Measurements from ENCODE around the gene MTHFD2. TPM values are rescaled to one million over a fixed set of nuclear protein-coding genes. Genes with fewer than 3 reads are reported as not detected.

Gene MTHFD2
- total RNA-seq, 2 experiments from 2014 or later = 215 to 293 TPM

- DNase-seq (no peak), ATAC-seq (no peak)
- H3K27ac Mint-ChIP-seq = no peak overlapping the region
- CTCF ChIA-PET = interaction anchor here (1.3 to 3.2 kb wide), 2 partner anchors 8 to 92 kb away, joined by 7 to 12 read pairs; no protein-coding TSS in a partner anchor
- no peaks in the 10 kb centered on the region for H3K36me3 Mint-ChIP-seq
- no peaks in the 10 kb centered on the region for H3K9me3 Mint-ChIP-seq (ENCODE audit: low read depth)
- H3K27me3 Mint-ChIP-seq = no peaks in the 10 kb centered on the region
- H3K4me3 Mint-ChIP-seq = no peak overlapping the region
- H3K4me1 Mint-ChIP-seq = no peaks in the 10 kb centered on the region
These were observed 44.1 kb downstream of the MTHFD2 start for GRCh38 chr2:74242354-74243071.

- H3K9me3 Mint-ChIP-seq (ENCODE audit: low read depth) = no peaks in the 10 kb centered on the region
- CTCF ChIA-PET = interaction anchor here (1.0 kb wide), 1 partner anchor 91 kb away, joined by 3 read pairs; no protein-coding TSS in a partner anchor
- DNase-seq = no peak
- no peak overlapping the region for H3K4me3 Mint-ChIP-seq
- H3K36me3 Mint-ChIP-seq = no peaks in the 10 kb centered on the region
- no peak for ATAC-seq
- H3K27me3 Mint-ChIP-seq = no peaks in the 10 kb centered on the region
- H3K27ac Mint-ChIP-seq = no peak overlapping the region
- H3K4me1 Mint-ChIP-seq = peaks cover under 1% of the 10 kb centered on the region
These were observed 45.9 kb downstream of the MTHFD2 start for GRCh38 chr2:74244286-74244685.

GRCh38 chr2:74246496-74247195 is 48.2 kb downstream of the MTHFD2 start:
- DNase-seq (no peak), ATAC-seq (no peak)
- H3K27ac Mint-ChIP-seq = no peak overlapping the region
- H3K4me3 Mint-ChIP-seq = no peak overlapping the region
- CTCF ChIA-PET = interaction anchor here (0.7 to 1.7 kb wide), 5 partner anchors 12 to 145 kb away, joined by 3 to 13 read pairs (median 4); no protein-coding TSS in a partner anchor
- H3K27me3 Mint-ChIP-seq = no peaks in the 10 kb centered on the region
- H3K9me3 Mint-ChIP-seq (ENCODE audit: low read depth) = no peaks in the 10 kb centered on the region
- H3K4me1 Mint-ChIP-seq = peaks cover 5% of the 10 kb centered on the region
- H3K36me3 Mint-ChIP-seq = no peaks in the 10 kb centered on the region

DNA sequence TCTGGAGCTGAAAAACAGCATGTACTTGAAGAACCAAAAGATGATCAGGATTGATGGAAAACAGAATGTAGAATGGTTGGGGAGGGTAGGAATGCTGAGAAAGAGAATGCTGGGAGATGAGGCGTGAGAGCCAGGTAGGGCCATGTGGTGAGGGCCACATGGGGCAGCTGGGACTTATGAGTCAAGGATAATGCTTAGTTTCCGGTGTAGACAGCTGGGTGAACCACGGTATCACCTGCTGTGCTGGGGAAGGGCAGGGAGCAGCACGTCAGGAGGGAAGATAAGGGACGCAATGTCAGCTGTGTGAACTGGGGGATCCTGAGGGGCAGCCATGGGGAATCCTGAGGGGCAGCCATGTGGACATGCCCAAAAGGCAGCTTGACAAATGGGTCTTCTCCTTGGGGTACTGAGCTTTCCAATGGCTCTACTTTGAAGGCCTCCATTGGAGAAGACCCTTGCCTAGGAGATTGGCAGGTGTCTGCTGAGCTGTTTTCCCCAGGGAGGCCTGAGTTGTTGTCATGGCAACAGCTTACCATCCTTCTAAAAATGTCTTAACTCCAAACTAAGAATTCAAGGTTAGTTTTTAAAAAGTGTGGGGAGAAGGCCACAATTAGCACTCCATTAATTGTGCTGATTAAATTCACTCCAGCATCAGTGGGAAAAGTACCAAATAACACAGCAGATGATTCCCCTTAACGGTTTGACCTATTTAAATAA is 51.1 kb downstream of the MTHFD2 start:
- CTCF ChIA-PET = interaction anchor here (0.7 to 3.4 kb wide), 54 partner anchors 8 to 427 kb away, joined by 3 to 76 read pairs (median 4); partner anchors contain the start of genes C2orf81, CCDC142, INO80B and LBX2
- Mint-ChIP-seq H3K27ac (no peak overlapping the region), H3K4me1 (peaks cover 5% of the 10 kb centered on the region), H3K36me3 (no peaks in the 10 kb centered on the region), H3K9me3 (ENCODE audit: low read depth) (no peaks in the 10 kb centered on the region), H3K27me3 (no peaks in the 10 kb centered on the region), H3K4me3 (no peak overlapping the region)
- no peak for ATAC-seq
- no peak for DNase-seq

DNA sequence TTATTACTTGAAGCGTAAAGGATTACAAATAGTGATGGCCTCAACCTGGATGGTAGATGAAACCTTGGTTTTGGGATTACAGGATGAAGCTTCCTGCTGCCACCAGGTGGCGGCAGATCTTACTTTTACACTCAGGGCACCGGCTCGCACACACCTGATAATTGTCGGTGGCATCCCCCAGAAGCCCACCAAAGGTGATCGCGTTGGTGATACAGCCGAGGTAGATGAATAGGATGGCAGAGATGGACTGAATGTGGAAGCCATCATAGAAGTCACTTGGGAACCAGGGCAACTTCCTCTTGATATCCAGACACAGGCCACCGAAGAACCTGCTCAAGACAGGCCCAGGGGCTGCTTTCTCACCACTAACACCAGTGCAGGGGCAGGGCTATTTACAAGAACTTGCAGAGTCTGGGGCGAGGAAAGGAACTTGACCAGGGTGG is 51.8 kb downstream of the MTHFD2 start:
- CTCF ChIA-PET = interaction anchor here (0.7 to 3.4 kb wide), 51 partner anchors 8 to 428 kb away, joined by 3 to 76 read pairs (median 4); partner anchors contain the start of genes C2orf81, CCDC142, INO80B and LBX2
- no peaks in the 10 kb centered on the region for H3K27me3 Mint-ChIP-seq
- ATAC-seq (peak; percentile 84), DNase-seq (peak; percentile 66)
- peaks cover 5% of the 10 kb centered on the region for H3K4me1 Mint-ChIP-seq
- no peaks in the 10 kb centered on the region for H3K9me3 Mint-ChIP-seq (ENCODE audit: low read depth)
- H3K36me3 Mint-ChIP-seq = no peaks in the 10 kb centered on the region
- H3K4me3 Mint-ChIP-seq = no peak overlapping the region
- H3K27ac Mint-ChIP-seq = no peak overlapping the region

DNA sequence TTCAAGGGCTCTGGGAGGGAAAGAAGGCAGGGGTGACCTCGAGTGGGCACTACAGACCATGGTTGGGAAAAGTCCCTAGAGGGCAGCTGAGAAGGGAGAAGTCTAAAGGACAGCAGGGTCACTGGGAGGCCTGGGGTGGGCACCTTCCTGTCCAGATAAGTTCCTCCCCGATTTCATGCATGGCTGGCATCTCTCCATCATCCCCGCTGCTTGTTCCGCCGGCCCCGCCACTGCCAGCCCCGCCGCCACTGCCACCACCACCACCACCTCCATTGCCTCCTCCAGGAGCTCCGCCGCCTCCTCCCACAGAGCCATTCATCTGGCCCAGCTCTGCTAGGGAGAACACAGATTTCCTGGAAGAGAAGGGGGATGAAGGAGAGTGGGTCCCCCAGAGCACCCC is 53.6 kb downstream of the MTHFD2 start:
- CTCF ChIA-PET = interaction anchor here (0.7 to 3.4 kb wide), 3 partner anchors 8 to 139 kb away, joined by 4 to 17 read pairs (median 14); no protein-coding TSS in a partner anchor
- no peak for DNase-seq
- Mint-ChIP-seq H3K4me1 (peaks cover 5% of the 10 kb centered on the region), H3K27me3 (no peaks in the 10 kb centered on the region), H3K4me3 (no peak overlapping the region), H3K9me3 (ENCODE audit: low read depth) (no peaks in the 10 kb centered on the region), H3K36me3 (no peaks in the 10 kb centered on the region), H3K27ac (no peak overlapping the region)
- no peak for ATAC-seq

GRCh38 chr2:74252862-74253261 is 54.4 kb downstream of the MTHFD2 start:
- Mint-ChIP-seq H3K27ac (no peak overlapping the region), H3K9me3 (ENCODE audit: low read depth) (no peaks in the 10 kb centered on the region), H3K4me3 (no peak overlapping the region), H3K27me3 (no peaks in the 10 kb centered on the region), H3K4me1 (peaks cover 5% of the 10 kb centered on the region), H3K36me3 (no peaks in the 10 kb centered on the region)
- no peak for ATAC-seq
- DNase-seq = no peak
- CTCF ChIA-PET = interaction anchor here (2.8 kb wide), 1 partner anchor 83 kb away, joined by 14 read pairs; no protein-coding TSS in a partner anchor

- CTCF ChIA-PET = interaction anchor here (1.3 to 2.8 kb wide), 2 partner anchors 82 to 146 kb away, joined by 3 to 14 read pairs; no protein-coding TSS in a partner anchor
- Mint-ChIP-seq H3K27me3 (no peaks in the 10 kb centered on the region), H3K36me3 (no peaks in the 10 kb centered on the region), H3K9me3 (ENCODE audit: low read depth) (no peaks in the 10 kb centered on the region), H3K4me1 (peaks cover 5% of the 10 kb centered on the region), H3K4me3 (no peak overlapping the region), H3K27ac (no peak overlapping the region)
- ATAC-seq (no peak), DNase-seq (no peak)
These were observed 55.0 kb downstream of the MTHFD2 start for GRCh38 chr2:74253306-74253970.

DNA sequence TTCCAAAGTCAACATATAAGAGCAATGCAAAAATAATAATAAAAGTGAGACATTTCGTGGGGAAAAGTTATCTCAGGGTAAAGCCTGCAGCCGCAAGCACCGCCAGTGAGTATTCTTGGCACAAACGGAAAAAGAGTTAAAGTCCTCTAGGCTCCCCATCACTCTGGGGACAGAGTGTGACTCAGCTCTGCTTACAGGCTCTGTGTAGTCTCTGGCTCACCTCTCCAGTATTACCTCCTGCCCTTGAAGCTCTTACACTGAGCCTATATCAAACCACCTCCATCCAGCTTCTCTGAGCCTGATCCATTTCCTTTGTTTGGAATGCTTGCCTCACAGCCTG is 55.5 kb downstream of the MTHFD2 start:
- no peaks in the 10 kb centered on the region for H3K9me3 Mint-ChIP-seq (ENCODE audit: low read depth)
- CTCF ChIA-PET = interaction anchor here (1.3 to 2.8 kb wide), 2 partner anchors 81 to 146 kb away, joined by 3 to 14 read pairs; no protein-coding TSS in a partner anchor
- H3K4me3 Mint-ChIP-seq = no peak overlapping the region
- H3K27ac Mint-ChIP-seq = no peak overlapping the region
- H3K4me1 Mint-ChIP-seq = peaks cover 5% of the 10 kb centered on the region
- no peak for DNase-seq
- H3K36me3 Mint-ChIP-seq = no peaks in the 10 kb centered on the region
- no peaks in the 10 kb centered on the region for H3K27me3 Mint-ChIP-seq
- ATAC-seq = no peak

DNA sequence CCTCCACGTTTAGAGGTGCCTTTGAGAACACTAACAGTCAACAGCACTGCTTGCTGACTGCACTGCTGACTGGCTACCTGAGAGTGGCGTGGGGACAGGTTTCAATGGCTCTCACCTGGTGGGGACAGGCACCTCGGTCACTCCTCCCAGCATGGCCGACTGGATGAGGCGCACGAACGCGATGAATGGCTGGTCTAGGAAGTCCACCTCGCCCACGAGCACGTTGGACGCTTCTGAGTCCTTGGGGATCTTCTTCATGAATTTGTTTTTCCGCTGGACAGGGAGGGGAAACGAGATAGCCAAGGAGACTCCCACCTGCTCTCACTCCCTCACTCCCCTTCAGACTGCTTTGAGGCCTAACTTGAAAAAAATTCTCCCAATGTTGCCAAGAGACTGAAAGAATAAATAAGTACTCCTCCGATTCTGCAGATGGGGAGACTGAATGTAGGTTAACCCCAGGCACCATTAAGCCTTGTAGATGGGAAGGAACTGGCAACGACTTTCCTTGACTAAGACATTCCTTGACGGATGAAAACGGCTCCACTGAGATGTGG is 57.3 kb downstream of the MTHFD2 start:
- no peak overlapping the region for H3K27ac Mint-ChIP-seq
- no peaks in the 10 kb centered on the region for H3K27me3 Mint-ChIP-seq
- CTCF ChIA-PET = interaction anchor here (0.8 to 1.6 kb wide), 3 partner anchors 78 to 1006 kb away, joined by 3 to 4 read pairs (median 4); no protein-coding TSS in a partner anchor

GRCh38 chr2:74259191-74259590 is 60.8 kb downstream of the MTHFD2 start:
- Mint-ChIP-seq H3K4me1 (peaks cover 4% of the 10 kb centered on the region), H3K36me3 (no peaks in the 10 kb centered on the region), H3K9me3 (ENCODE audit: low read depth) (no peaks in the 10 kb centered on the region), H3K27me3 (no peaks in the 10 kb centered on the region), H3K27ac (no peak overlapping the region), H3K4me3 (no peak overlapping the region)
- DNase-seq (no peak), ATAC-seq (no peak)
- CTCF ChIA-PET = interaction anchor here (2.5 to 3.4 kb wide), 2 partner anchors 9 to 75 kb away, joined by 10 to 17 read pairs; no protein-coding TSS in a partner anchor

More for the DNA sequence above, 57.3 kb downstream of the MTHFD2 start:
- Mint-ChIP-seq H3K36me3 (no peaks in the 10 kb centered on the region), H3K4me1 (no peaks in the 10 kb centered on the region), H3K9me3 (ENCODE audit: low read depth) (no peaks in the 10 kb centered on the region), H3K4me3 (no peak overlapping the region)
- DNase-seq = no peak
- no peak for ATAC-seq

- Mint-ChIP-seq H3K4me3 (no peak overlapping the region), H3K27ac (no peak overlapping the region), H3K36me3 (no peaks in the 10 kb centered on the region), H3K4me1 (peaks cover 4% of the 10 kb centered on the region), H3K9me3 (ENCODE audit: low read depth) (no peaks in the 10 kb centered on the region), H3K27me3 (no peaks in the 10 kb centered on the region)
- no peak for DNase-seq
- CTCF ChIA-PET = interaction anchor here (2.5 to 3.4 kb wide), 2 partner anchors 9 to 75 kb away, joined by 10 to 17 read pairs; no protein-coding TSS in a partner anchor
- ATAC-seq = no peak
These were observed 61.3 kb downstream of the MTHFD2 start for GRCh38 chr2:74259733-74260132.

Data from activated CD8-positive, alpha-beta memory T cell treated with anti-CD3 and anti-CD28 coated beads, Interleukin-2, amount 10 ng/mL, durations not matched to agents 7 days and 5 days (primary cell).